Middle frontal gyrus (tissue), 1 donor: ENCODE results near the gene CHMP5.

Experiments
- DNase-seq: peaks from one replicate; pipeline ENCODE4 v3.0.0-alpha.2; 2015; ENCODE audit warnings: low spot score; ENCODE audit errors: extremely low spot score

The CHMP5 gene

DNA sequence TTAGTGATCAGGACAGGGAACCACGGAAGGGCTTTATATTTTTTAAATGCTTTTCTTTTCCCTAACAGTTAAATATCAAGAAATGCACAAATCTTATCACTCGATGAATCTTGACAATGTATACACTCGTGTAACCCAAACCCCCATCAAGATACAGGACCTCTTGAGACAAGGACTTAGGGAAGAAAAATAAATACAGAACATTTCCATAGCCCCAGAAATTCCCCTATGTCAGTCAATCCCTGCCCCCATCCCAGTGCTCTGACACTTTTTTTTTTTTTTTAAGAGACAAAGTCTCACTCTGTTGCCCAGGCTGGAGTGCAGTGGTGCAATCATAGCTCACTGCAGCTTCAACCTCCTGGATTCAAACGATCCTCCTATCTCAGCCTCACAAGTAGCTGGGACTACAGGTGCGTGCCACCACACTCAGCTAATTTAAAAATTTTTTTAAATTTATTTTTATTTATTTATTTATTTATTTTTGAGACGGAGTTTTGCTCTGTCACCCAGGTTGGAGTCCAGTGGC is 22.2 kb upstream of the CHMP5 start:
- no peak for DNase-seq

DNA sequence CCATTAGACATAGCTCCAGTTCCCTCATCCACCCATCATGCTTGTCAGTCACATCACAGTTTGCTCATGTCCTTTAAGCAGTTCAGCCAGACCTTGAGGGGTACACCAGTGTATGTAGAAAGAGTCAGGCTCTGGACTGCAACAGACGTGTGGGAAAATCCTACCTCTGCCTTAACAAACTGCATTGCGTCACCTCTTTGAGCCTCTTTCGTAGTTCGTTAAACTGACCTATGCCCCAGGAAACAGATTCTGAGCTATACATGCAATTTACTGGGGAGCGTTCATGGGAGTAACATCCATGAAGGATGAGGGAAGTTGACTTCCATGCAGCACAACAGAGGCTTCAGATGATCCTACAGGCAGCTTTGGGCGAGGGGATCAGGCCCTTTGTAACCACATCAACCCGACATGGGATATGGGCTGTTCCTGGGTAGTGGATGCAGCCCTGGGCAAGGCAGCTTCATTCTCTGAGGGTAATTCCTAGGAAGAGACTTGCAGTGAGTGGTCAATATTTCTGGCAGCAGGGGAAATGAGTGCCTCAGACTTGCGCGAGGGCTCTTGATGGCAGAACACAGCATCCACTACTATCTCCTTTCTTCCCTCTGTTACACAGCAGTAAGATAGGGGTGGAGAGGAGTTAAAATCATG is 20.6 kb upstream of the CHMP5 start:
- DNase-seq, result no peak

DNA sequence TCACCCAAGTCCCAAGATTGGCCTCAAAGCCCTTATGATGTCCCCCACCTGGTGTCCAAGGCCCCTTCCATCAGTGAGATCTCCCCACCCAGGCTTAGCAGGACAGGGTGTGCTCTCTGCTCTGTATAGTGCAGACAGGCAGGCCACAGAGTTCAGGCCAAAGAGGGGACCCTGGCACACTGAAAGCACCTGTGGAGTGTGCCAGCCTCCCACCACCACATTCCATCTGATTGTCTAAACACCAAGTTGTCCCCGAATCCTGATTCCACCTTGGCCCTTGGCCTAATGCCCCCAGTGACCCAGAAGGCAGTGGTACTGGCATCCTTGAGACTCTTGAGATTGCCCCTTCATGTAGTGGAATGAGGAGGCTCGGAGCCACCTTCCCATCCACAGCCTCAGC is 19.5 kb upstream of the CHMP5 start:
- DNase-seq, result no peak

DNA sequence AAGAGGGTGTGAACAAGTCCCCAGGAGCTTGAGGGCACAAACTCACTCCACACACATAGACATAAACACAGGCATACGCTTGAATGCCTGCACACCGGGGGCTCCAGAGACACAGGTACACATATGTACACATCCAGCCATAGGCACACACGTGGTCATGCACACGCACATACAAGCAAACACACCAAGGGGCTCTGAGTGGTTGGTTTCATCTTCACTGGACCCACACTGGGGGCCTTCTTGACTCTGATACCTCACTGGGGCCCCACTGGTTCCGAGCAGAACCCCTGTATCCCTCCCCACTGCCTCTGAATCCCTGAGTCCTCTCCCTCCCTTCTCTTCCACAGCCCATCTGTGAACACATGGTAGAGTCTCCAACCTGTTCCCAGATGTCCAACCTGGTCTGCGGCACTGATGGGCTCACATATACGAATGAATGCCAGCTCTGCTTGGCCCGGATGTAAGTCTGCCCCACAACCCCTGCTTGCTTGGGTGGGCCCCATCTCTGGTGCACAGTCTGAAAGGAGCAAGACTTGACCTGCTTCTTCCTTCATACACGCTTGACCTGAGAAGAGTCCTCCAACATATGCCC is 18.5 kb upstream of the CHMP5 start:
- no peak for DNase-seq

DNA sequence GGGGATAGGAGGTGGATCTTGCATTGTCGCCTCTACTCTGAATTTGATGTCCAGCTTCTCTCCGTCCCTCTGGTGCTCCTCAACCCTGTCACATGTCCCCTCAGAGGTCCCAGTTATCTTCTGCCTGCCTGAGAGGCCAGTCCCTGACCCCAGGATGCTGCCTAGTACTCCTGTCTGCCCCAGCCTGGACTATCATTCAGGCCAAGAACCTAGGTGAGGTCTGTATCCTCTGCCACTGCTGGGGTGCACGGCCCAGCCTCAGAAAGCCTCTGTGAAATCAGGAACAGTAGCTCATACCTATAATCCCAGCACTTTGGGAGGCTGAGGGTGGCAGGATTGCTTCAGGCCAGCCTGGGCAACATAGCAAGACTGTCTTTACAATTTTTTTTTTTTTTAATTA is 16.2 kb upstream of the CHMP5 start:
- DNase-seq, result no peak

DNA sequence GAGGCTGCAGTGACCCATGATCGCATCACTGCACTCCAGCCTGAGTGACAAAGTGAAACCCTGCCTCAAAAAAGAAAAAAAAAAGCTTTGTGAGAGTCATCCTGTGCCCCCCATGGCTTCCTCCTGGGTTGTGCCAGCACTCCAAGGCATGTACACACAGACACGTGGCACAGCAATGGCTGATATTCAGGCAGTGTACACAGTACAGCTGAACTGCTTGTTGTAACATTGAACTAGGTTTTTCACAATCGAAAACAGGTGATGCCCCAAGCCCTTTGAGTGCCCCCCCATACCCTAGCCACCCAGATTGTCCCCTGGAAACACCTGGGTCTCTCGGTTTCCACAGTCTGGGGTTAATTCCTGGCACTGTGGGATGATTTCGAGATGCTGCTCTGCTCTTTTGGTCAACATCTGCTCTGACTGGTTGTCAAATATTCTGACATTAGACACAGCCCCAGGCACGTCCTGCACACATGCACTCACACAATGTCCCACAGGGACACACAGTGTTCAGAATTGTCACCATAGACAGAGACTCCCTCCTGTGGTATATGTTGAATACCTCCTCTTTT is 15.7 kb upstream of the CHMP5 start:
- no peak for DNase-seq

DNA sequence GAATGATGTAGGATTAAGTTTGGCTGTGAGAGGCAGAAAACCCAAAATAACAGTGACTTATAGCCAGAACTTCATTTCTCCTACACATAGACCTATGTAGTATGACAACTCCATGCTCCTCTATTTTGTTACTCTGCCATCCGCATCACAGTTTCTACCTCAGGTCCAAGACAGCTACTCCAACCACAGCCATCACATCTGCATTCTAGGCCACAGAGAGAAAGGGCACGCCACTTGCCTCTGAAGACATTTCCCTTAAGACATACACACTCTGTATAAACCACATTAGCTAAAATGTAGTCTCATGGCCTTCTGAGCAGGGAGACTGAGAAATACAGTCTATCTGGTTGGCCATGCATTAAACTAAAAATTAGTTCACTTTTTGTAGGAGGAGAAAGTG is 14.9 kb upstream of the CHMP5 start:
- no peak for DNase-seq

DNA sequence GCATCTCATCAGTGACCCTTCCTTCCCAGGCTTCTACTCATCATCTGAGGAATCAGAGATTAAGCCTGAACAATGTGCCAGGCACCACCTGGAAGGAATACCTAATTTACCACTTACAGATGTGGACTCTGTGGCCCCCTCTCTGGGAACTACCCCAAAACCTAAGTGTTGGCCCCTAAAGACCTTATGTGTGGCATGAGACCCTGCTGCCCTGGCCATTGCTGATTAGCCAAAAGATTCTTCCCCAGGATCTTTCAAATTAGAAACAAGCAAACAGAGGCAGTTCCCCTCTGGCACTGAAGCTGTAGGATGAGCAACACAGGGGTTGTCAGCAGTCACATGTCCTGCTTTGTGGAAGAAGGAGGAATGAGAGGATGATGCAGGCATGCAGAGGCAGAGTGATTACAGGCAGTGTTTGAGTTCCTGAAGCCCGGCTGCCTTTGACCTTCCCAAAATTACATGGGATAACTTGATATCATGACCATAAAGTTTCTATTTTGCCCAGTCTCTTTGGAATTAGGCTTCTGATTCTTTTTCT is 14.3 kb upstream of the CHMP5 start:
- DNase-seq, result no peak

DNA sequence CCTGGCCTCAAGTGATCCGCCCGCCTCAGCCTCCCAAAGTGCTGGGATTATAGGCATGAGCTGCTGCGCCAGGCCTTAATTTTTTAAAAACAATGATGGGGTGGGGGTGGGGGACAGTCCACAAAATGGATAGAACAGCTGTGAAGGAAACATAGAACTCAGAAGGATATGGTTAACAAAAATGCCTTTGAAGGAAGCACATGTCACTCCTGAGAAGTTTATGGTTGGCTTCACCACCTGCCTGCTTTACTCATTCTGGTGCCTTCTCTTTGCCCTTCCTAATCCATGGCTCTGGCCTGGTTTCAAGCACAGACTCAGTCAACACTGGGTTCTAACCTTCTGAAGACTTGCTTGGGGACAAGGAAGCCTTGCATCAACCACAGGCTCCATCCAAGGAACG is 10.6 kb upstream of the CHMP5 start:
- no peak for DNase-seq

DNA sequence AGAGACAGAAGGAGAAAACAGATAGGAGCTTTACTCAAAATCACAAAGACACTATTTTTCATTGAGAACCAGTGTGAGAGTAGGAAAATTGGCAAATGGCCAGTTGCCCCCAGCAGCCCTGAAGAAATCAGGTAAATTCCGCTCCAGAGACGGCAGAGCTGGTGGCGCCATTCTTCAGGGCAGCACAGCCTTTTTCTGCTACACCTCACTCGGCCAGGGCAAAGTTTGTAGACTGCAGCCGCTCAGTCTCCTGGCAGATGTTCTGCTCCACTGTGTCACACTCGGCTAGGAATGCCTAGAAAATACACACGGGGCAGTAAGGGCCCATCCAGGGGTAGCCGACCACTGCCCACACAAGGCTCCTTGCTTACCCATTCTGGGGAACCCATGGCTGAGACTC is 9.8 kb upstream of the CHMP5 start:
- no peak for DNase-seq

DNA sequence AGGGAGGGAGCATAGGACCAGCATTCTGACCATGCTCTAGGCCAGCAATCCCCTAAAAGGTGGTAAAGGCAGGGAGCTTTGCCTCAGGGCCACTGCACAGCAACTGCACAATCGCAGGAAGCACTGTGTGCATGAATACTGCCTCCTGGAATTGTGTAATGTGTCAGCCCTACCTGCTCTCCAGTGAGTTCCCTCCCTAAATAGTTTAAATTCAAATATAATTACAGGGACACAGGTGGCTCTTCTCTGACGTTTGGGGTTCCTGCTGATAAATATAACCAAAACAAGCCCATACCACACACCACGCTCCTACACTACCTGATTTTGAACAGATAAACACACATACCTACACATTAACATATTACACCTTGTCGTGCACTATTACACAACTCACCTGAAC is 9.4 kb upstream of the CHMP5 start:
- no peak for DNase-seq

DNA sequence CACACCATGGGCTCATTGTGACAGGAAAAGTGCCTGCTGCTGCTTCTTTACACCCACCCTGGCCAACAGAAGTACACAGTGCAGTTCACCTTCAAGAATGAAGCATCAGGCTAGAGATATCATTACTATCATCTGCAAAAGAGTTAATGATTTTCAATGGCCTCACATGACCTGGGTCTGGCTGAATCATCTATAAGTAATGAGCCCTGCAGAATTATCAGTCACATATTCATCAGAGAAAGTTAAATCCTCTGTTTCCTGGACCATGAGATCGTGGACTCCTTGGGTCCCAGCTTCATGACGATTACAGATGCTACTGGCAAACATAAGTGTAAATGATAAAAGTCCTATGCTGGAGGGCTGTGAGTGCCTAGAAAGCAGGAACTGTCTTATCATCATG is 8.6 kb upstream of the CHMP5 start:
- DNase-seq, result no peak

DNA sequence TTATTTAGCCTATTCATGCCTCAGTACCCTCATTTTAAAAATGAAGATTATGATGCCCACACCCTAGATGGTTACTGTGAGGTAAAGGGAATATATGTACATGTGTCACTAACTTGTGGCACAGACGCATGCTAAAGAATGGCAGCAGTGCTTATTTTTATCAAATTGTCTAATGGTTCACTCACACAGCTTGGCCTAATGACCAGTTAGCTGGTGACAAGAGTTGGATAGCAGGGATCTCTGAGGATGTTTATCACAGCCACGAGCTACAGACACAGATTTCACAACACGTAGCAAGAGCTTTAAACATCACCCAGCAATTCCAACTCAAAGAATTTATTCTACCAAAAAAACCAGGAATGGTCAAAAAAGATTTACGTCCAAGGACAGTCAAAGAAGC is 7.6 kb upstream of the CHMP5 start:
- no peak for DNase-seq

DNA sequence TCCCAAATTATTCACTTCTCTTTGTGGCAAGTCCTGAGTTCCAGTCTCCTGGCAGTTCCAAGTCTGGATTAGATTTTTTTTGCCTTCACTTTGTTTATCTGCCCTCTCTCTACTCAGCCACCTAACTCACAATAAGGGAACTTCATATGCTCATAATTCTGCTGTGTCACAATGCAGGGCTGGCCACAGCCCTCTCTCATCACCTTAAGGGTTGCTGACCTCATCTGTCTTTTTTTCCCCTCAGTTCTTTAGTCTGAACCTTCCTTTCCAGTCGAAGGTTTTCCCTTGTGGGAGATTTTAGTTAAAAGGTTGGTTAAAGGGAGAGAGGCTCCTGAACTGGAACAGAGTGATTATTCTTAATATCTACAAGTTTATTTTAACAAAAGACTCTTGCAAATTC is 4.5 kb upstream of the CHMP5 start:
- DNase-seq, result no peak

DNA sequence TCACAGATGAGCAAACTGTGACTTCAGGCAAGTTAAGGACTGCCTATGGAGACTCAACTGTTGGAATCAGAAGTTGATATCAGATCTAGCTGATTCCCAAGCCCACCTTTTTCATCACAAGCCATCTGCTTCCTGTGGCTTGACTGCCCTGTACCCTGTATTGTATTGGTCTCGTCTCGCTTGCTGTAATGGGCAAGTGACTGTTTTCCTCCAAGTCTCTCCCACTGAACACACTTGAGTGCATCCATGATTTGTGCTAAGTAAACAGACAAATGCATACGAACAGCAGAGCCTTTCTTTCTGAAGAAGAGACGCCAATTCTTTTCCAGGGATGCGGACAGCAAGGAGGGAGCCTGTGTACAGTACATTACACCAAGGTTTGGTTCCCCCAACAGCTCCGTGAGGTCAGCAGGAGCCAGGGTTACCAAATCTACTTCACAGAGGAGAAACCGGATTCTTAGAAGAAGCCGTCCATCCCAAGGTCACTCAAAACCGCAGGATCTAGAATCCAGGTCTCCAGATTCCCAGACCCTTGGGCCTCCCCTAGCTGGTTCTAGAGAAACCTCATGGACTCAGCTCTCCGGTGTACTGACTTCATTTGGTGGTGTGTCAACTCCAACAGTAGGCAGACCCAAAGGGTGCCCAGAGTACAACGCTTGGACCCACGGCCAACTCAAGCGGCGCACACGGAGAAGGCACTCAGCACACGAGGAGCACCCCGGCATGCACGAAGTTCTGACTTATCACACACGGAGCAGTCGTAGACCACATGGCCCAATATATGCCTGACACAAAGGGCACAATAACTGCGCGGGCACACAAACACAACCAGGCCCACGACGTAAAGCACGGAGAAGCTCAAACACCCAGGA is 1.5 kb upstream of the CHMP5 start:
- no peak for DNase-seq

DNA sequence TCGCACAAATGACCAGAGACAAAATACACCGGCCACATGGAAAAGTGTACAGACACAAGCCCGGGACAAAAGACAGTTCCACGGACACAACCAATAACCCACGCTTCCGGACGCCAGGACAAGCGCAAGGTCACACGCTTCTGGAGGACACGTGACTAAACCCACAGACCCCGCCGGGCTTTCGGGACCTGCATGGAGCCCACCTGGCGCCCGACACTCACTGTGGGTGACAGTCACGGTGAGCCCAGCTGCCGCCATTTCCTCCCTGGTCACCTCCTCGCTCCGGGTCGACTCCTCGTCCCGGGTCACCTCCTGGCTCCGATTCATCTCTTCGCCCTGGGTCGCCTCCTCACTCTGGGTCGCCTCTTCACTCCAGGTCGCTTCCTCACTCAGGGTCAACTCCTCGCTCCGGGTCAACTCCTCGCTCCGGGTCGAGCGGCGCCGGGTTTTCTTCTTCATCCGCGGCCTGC is 811 bp upstream of the CHMP5 start:
- no peak for DNase-seq

DNA sequence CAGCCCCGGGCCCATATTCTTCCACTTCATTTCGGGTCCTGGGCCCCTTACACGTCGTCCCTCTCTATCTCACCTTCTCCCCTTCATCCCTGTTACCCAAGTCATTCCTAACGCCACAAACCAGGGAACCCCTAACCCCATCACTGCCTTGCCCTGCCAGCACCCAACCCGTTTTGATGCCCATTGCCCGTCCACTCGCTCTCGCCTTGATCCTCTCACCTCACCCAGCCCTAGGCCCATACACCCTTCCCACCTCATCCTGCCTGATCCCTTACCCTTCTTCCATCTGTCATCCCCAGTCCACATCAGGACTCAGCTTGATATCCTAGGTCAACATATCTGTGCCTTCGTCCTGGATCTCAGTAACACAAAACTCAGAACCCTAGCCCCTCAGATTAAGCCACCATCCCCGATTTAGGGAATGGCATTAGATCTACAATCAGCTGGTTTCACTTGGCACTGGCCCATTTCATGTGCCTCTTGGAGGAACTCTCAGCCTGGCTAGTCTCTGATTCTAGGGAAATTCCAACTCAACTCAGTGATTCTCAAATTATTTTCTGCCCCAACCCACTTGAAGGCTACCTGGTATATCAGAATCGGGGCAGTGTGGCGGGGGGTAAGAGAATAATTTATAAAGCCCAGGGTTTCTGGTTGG is 489 bp downstream of the CHMP5 start:
- DNase-seq, result no peak

DNA sequence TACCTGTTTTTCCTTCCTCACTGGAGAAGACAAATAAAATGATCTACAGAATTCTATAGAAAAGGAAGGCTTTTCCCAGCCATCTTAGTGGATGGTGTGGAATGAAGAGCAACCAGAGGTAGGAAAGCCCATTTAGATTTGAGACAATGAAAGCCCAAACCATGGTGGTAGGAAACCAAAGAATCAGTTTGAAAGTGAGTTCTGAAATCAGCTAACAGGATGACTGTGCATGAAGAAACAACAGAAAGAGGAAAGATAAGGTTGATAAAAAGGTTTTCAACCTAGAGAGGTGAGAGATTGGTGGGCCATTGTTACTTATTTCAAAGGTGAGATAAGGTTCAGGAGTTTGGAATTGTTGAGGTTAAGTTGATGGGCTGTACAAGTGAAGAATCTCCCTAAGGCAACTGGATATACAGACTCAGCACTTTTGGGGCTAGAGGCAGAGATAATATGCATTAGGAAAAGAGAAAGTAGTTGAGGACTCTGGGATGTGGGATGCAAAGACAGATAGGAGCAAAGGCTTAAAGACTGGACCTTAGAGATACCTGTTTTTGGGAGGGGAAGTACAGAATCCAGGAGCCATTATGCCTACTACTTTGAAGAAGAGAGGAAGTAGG is 2.4 kb downstream of the CHMP5 start:
- DNase-seq, result no peak

DNA sequence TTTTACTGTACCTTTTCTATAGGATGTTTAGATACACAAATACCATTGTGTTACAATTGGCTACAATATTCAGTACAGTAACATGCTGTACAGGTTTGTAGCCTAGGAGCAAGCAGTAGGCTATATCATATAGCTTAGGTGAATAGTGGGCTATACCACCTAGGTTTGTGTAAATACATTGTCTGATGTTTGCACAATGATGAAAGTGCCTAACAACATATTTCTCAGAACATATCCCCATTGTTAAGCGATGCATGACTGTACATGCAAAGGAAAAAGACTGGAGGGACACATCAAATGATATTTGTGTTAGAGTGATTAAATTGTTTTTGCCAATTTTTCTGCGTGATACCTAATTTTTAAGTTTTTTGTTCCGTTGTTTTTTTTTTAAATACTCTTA is 5.3 kb downstream of the CHMP5 start:
- DNase-seq, result no peak

DNA sequence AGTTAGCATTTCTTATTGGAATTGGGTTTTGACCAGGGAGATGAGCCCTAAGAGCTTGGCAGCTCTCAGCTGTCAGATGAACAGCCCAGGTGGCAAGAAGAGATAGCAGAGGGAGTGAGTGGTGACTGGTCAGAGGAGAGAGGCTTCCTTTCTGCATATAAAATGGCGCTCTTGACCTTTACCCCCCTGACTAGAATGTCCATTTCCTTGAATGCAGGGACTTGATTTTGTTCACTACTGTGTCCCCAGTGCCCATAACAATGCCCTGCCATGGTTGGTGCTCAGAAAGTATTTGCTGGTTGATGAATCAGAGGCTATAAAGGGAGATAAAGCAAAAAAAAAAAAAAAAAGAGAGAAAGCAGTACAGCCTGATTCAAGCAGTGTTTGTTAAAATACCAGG is 7.2 kb downstream of the CHMP5 start:
- DNase-seq, result no peak
